DMS 273 (cell line): ENCODE measurements around the gene MPRIP.
"Not testable (repeated sequence)": the region's sequence is repeated elsewhere in the genome, so short reads cannot be mapped to it uniquely, and the experiment has no call there.

Experiments used
- DNase-seq: peaks from one replicate; lab custom pipeline; 2025; ENCODE audit not compliant: unreplicated experiment; lab: John Stamatoyannopoulos, UW

The MPRIP gene

DNA sequence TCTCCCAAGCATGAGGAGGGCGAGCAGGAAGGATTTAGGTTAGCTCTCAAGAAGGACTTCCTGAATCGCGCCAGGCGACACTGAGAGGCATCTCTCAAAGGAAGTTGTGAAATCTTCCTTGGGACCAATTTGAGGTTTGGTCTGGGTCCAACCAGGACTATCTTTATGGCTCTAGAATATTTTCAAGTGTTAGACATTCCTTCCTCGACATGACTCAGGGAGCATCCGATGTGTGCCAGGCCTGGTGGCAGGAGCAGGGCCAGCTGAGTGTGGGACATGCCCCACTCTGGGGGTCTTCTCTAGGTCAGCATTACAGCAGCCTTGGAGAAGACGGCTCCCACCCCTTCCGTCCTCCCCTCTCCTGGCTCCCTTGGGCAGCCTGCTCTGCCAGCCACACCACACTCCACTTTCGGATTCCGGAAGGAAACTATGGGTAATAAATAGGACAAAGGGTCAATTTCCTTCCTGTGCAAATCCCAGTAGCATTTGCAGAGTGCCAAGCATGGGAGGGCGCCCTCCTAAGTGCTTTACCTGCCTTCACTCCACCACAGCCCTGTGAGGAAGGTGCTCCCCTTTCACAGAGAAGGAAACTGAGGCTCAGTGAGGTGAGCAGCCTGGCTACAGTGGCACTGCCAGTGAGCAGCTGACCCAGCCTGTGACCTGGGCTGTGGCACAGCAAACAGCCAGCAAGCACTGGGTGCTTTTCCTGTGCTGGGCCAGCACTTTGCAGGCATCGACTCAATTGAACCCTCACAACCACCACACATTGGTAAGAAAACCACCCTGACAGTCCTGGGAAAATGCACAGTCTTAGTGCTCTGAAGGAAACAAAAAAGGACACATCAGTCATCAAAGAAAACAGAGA, 31.0 kb upstream of the MPRIP start:
- not testable (repeated sequence) for DNase-seq

GRCh38 chr17:17013828-17014747, 28.2 kb upstream of the MPRIP start:
- not testable (repeated sequence) for DNase-seq

DNA sequence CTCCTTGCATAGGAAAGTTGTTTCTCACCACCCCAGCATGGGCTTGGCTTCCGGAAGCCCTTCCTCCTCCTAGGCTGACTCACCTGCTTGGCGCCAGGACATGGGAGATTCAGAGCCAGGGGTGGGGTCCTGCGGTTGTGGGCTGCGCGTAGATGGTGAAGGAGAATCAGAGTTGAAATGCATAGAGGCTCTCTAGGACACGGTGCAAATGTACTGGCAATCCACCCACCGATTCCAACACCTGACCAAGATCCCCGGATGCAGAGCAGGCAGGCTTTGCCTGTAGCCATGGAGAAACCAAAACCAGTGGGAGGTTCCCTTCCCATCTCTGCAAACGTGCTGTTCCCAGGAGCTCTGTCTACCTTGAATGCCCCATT, 27.5 kb upstream of the MPRIP start:
- not testable (repeated sequence) for DNase-seq

DNA sequence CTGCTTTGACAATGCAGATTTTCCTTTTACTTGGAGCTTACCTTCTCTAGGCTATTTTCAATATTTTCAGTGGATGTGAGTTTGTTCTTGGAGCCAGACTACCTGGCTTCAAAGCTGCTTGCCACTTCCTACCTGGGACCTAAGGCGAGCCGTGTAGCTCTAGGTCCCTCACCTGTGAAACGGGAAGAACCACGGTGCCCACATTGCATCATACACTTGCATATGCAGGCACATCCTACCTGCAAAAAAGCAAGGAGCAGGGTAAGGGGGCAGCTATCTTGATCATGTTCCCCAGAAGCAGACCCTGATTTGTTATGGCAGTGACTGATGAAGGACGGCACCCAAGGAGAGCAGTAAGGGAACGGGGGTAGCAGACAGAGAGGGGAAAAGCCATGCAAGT, 27.0 kb upstream of the MPRIP start:
- no peak for DNase-seq

DNA sequence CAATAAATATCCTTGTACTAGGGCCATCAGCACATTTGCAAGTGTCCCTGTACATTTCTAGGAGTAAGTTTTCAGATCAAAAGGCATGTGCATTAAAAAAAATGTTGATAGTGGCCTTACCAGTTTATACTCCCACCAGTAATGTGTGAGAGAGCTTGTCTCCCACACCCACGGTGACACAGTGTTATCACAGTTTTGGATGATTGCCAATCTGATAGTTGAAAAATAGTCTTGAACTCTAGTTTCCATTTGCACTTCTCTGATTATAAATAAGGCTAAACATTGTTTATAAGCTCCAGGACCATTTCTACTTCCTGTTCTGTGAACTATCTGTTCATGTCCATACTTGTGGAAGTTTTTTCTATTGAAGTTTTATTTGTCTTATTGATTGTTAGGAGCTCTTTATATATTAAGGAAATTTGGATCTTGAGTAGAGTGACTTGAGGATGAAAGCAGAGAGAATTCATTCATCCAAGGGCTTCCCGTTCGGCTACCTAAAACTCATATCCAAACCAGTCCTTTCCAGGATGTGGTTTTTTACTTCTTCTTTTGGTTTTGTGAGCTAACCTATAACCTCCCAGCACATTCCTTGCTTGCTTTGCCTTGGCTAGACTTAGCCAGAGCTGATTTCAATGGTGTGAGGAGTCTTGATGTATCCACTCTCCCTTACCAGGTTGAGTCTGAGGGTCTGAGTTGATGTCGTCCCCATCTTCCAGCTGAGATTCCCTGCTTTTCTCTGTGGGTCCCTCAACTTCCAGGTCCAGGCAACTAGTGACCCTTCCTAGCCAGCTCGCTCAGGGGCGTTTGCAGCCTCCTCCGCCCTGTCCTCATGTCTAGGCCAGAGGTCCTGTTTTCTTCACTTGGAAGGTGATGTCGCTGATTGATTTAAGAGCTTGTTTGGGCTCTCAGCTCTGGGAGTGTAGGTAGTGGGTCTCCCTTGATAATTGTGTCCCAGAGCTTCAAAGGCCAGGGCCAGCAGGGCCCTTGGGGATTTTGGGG, 25.8 kb upstream of the MPRIP start:
- DNase-seq = not testable (repeated sequence)

DNA sequence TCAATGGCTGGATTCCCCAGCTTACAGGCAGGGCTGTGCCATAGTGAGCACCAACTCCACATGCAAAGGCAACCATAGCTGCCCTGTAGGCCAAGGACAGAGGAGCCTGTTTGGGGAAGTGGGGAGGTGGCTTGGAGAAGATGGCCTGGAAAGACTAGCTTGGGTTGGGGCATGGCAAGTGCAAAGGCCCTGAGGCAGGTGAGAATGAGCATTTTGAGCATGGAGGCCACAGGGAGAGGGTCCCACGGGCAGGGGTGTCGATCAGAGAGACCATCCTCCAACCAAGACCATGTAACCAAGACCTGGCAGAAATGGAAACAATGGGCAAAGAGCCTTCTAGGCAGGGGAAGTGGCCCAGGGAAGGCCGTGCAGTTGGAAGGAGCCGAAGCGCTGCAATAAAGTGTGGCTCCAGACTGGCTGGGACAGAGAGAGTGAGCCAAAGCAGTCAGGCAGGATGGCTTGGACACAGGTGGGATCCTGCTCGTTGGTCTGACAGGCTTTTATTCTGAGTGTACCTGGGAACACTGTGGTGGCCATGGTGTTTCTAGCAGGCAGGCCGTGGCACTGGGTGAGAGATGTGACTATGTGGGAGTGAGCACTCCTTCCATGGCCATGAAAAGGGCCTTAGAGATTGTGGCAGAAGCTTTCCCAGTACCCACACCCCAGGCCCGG, 24.8 kb upstream of the MPRIP start:
- DNase-seq = no peak

- DNase-seq = no peak
Measured at GRCh38 chr17:17018021-17018441, 24.2 kb upstream of the MPRIP start.

- no peak for DNase-seq
Measured at GRCh38 chr17:17018612-17019429, 23.4 kb upstream of the MPRIP start.

- no peak for DNase-seq
Measured at GRCh38 chr17:17019430-17019762, 22.9 kb upstream of the MPRIP start.

GRCh38 chr17:17019891-17020456, 22.3 kb upstream of the MPRIP start:
- DNase-seq = no peak

- DNase-seq = no peak
Measured at GRCh38 chr17:17020821-17021193, 21.4 kb upstream of the MPRIP start.

- DNase-seq = no peak
Measured at GRCh38 chr17:17021194-17021863, 20.9 kb upstream of the MPRIP start.

DNA sequence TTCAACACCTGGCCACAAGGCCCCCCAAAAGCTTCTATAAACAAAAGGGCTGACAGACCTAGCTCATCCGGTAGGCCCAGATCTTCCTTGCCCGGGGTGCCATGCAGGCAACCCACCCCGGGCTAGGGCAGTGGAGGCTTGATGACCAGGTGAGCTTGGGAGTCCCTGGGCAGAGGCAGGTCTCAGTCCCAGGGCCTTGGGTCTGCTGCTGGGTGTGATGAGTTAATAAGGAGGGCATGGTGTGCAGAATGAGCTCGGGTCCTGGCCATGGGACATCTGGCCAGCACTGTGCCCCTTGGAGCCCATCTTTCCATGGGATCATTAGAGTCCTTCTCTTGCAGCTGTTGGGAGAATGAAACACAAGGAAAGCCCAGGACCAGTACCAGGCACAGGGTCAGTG, 20.2 kb upstream of the MPRIP start:
- DNase-seq = no peak

- DNase-seq = no peak
Measured at GRCh38 chr17:17022456-17022855, 19.8 kb upstream of the MPRIP start.

DNA sequence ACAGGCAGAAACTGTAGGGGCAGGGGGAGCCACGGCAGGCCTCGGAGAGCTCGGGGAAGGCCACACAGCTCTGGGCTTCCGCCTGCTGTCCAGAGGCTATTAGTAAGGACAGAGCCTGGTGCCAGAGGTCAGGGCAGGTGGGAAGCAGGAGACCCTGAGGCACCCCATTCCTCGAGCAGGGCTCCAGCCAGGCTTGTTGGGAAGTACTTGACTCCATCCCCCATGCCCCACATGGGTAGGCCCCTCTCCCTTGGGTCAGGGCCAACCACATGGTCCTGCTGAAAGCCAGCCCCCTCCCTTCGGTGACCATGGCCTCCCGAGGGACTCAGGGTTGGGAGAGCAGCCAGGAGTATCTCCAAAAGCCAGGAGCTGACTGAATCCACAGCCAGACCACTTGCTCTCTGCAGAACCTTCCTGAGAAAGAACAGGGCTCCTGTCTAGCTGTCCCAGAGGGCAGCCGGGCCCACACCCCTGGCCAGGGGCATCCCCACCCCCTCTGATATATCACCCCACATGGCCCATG, 17.4 kb upstream of the MPRIP start:
- peak; percentile 31 for DNase-seq

DNA sequence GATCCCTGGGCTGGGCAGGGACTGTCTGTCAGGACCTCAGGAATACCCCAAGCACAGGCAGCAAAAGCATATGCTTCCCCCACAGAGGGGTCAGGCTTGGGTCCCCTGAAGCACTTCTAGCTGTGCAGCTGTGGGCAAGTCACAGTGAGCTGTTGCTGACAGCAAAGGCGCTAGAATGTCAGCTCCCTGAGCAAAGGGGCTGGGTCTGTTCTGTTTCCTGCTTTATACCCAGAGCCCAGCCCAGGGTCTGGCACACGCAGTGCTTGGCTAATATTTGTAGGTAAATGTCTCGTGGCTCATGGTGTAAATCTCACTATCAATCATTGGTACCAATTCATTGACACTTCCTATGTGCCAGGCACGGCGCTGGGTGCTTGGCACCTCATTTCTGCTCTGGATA, 16.6 kb upstream of the MPRIP start:
- DNase-seq = no peak

GRCh38 chr17:17026163-17026562, 16.1 kb upstream of the MPRIP start:
- DNase-seq = no peak

DNA sequence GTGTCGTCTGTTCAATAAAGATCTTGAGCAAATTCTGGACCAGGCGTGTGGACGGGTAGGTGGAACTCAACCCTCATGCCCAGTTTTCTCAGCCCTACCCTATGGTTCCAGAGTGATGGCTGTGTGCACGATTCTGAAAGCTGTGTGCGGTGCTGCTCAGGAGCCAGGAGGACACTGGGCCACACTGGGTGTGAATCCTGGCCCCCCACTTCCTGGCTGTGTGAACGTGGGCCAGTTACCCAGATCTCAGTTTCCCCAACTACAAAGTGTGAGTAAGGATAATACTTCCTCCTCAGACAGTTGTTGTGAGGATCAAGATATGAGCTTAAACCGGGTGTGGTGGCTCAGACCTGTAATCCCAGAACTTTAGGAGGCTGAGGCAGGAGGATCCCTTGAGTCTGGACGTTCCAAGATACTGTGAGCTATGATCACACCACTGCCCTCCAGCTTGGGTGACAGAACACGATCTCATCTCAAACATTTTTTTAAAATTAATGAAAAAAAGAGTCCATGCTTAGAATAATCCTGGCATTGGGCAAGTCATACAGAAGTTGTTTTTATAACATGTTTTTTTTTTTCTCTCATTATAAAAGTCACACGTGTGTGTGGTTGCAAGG, 14.7 kb upstream of the MPRIP start:
- DNase-seq = no peak
